K562 (cell line): Measurements from ENCODE around the gene HOXB4. TPM values are rescaled to one million over a fixed set of nuclear protein-coding genes. Genes with fewer than 3 reads are reported as not detected.

Experiments used
- BRCA1 ChIP-seq, 2 experiments: fragments of 450-650 bp in 1 of 2; sonication (generic) in 1 of 2; formaldehyde crosslinking in 1 of 2; IDR thresholded peaks; 2 replicates each; pipeline versions ENCODE4 v1.5.0 to v1.6.1; 2017 to 2020; ENCODE audit warnings: mild to moderate bottlenecking in 1 of 2, missing genetic modification reagents in 1 of 2
- CEBPB ChIP-seq: fragments of 450-650 bp; IDR thresholded peaks from 2 replicates; pipeline ENCODE4 v1.6.1; 2016; ENCODE audit warnings: missing genetic modification characterization, missing compliant biosample characterization
- CGGBP1 ChIP-seq: fragments of 250-450 bp; sonication (Bioruptor Pico); IDR thresholded peaks from 2 replicates; pipeline ENCODE4 v1.9.0; 2021; ENCODE audit warnings: mild to moderate bottlenecking
- ELF1 ChIP-seq: fragments of 200-800 bp; sonication (Bioruptor generic); IDR thresholded peaks from 2 replicates; pipeline ENCODE4 v1.6.1; 2016; ENCODE audit warnings: missing genetic modification characterization, missing compliant biosample characterization
- ETV6 ChIP-seq, 3 experiments: fragments of 150-350 bp in 1 of 3; sonication (generic) in 1 of 3; formaldehyde crosslinking in 1 of 3; IDR thresholded peaks; 2 replicates each; pipeline versions ENCODE4 v1.6.1 to v1.8.0; 2014 to 2022; ENCODE audit warnings: borderline replicate concordance in 2 of 3, low read depth in 2 of 3, antibody characterized with exemption in 1 of 3, low read length in 1 of 3, mild to moderate bottlenecking in 1 of 3, missing genetic modification reagents in 1 of 3
- FOXM1 ChIP-seq, 2 experiments: fragments of 450-650 bp in 1 of 2; sonication (generic) in 1 of 2; formaldehyde crosslinking in 1 of 2; IDR thresholded peaks; 2 replicates each; pipeline versions ENCODE4 v1.6.1 to v1.9.0; 2017 to 2022; ENCODE audit warnings: low read depth in 2 of 2, mild to moderate bottlenecking in 2 of 2, missing genetic modification reagents in 1 of 2, moderate library complexity in 1 of 2
- LEF1 ChIP-seq: fragments of 450-650 bp; IDR thresholded peaks from 2 replicates; pipeline ENCODE4 v1.6.1; 2016; ENCODE audit warnings: mild to moderate bottlenecking
- PBX2 ChIP-seq, 2 experiments: IDR thresholded peaks in 1 of 2; conservative IDR thresholded peaks in 1 of 2; 2 replicates each; pipeline ENCODE4 v1.6.1; 2016; ENCODE audit warnings: low read depth in 2 of 2, mild to moderate bottlenecking in 1 of 2, missing compliant biosample characterization in 1 of 2, missing genetic modification characterization in 1 of 2, moderate library complexity in 1 of 2
- PRPF4 ChIP-seq: fragments of 200-400 bp; formaldehyde crosslinking; IDR thresholded peaks from one replicate; pipeline ENCODE4 v1.6.1; 2017; ENCODE audit warnings: low read length, low read depth, mild to moderate bottlenecking; ENCODE audit not compliant: insufficient read depth, poor library complexity, severe bottlenecking
- RBM25 ChIP-seq: fragments of 200-400 bp; formaldehyde crosslinking; IDR thresholded peaks from 2 replicates; pipeline ENCODE4 v1.6.1; 2018; ENCODE audit warnings: low read length, low read depth, moderate library complexity; ENCODE audit not compliant: severe bottlenecking
- RBM39 ChIP-seq: fragments of 200-400 bp; formaldehyde crosslinking; optimal IDR thresholded peaks from 2 replicates; pipeline ENCODE3; 2018; ENCODE audit warnings: low read depth, low read length
- SRSF3 ChIP-seq: fragments of 200-400 bp; formaldehyde crosslinking; IDR thresholded peaks from 2 replicates; pipeline ENCODE4 v1.6.1; 2016; ENCODE audit warnings: mild to moderate bottlenecking, low read length, moderate library complexity; ENCODE audit not compliant: insufficient read depth
- TEAD1 ChIP-seq, 2 experiments: fragments of 450-650 bp in 1 of 2; sonication (generic) in 1 of 2; formaldehyde crosslinking; IDR thresholded peaks; 2 replicates each; pipeline versions ENCODE4 v1.4.0 to v1.8.0; 2020 to 2022; ENCODE audit warnings: mild to moderate bottlenecking in 2 of 2, missing genetic modification reagents in 1 of 2
- TRIM25 ChIP-seq: fragments of 450-650 bp; IDR thresholded peaks from 2 replicates; pipeline ENCODE4 v1.7.0; 2016; ENCODE audit warnings: borderline replicate concordance
- ZNF121 ChIP-seq: sonication (generic); formaldehyde crosslinking; conservative IDR thresholded peaks from 2 replicates; pipeline ENCODE4 v1.8.0; 2022; ENCODE audit warnings: missing genetic modification reagents
- ZNF165 ChIP-seq: fragments of 250-450 bp; sonication (Bioruptor Pico); IDR thresholded peaks from 2 replicates; pipeline ENCODE4 v1.4.0; 2020; ENCODE audit warnings: borderline replicate concordance
- ZNF75A ChIP-seq: fragments of 450-650 bp; formaldehyde crosslinking; IDR thresholded peaks from 2 replicates; pipeline ENCODE4 v1.4.0; 2020; ENCODE audit warnings: mild to moderate bottlenecking
- polyA plus RNA-seq, 8 experiments: library from polyadenylated mRNA; depleted of rRNA in 4 of 8; stranded (reverse) in 5 of 8; unstranded in 3 of 8; fragments of >200 nt; fragmentation: Nextera tagmentation in 2 of 8; fragmentation: Illumina TruSeq in 1 of 8; extraction: Ambion mirVana in 2 of 8; extraction: Trizol in 1 of 8; gene quantifications; 2 replicates each; pipeline versions ENCODE4 v1.2.1 to v1.2.3, GENCODE V29; 2011 to 2014; ENCODE audit warnings: inconsistent platforms in 1 of 8, missing spikeins in 1 of 8
- total RNA-seq, 7 experiments: library from RNA; depleted of rRNA in 6 of 7; stranded (reverse); fragments of >200 nt in 6 of 7; fragmentation: Illumina TruSeq in 2 of 7; extraction: Trizol in 2 of 7; gene quantifications; 2 replicates each; pipeline versions ENCODE4 v1.2.1 to v1.2.3, GENCODE V29; 2011 to 2021; ENCODE audit warnings: low replicate concordance in 1 of 7
- TF ChIP-seq, protein P1 (sequence below), 2 experiments: IDR thresholded peaks; 2 replicates each; pipeline ENCODE4 v1.6.1; 2012; ENCODE audit warnings: improper control_type of control experiment in 2 of 2, low read depth in 2 of 2, low read length in 2 of 2, borderline replicate concordance in 1 of 2

HOXB4 gene
- total and polyA plus RNA-seq, 9 of the 15 experiments (the other 6 are each of a cell fraction or from before 2014, with no cell fraction given), result 1.6 to 34.9 (median 14.9) TPM

DNA sequence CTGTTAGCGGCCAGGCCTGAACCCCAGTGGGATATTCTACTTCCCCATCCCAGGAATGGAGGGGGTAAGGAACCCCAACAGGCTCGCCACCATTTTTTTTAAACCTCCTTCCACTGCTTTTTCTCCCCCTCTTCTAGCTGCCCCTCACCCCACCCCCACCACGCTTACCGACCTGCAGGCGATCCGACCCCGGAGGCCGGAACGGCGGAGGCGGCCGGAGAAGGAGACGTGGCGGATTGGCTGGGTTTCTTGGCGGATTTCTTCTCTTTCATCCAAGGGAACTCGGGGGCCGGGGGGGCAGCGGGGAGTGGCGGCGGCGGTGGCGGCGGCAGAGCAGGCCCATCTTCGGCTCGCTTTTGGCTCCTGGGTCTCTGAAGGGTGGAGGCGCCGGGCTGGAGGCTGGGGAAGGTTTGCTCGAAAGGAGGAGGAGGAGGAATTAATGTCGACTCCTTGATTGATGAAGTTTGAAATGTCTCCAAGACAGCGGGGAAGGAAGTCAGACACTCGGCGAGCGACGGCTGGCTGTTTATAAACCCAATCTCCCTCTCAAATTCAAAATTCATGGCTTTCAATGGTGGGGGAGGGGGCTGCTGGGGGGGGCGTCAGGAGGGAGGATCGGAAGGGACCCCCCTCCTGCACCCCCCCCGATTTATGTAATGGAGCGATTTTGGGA, 33.7 kb downstream of the HOXB4 start (continued):
- TF ChIP-seq ZNF165 (CRISPR knock-in tag), result no peak
- TF ChIP-seq, protein P1, sequence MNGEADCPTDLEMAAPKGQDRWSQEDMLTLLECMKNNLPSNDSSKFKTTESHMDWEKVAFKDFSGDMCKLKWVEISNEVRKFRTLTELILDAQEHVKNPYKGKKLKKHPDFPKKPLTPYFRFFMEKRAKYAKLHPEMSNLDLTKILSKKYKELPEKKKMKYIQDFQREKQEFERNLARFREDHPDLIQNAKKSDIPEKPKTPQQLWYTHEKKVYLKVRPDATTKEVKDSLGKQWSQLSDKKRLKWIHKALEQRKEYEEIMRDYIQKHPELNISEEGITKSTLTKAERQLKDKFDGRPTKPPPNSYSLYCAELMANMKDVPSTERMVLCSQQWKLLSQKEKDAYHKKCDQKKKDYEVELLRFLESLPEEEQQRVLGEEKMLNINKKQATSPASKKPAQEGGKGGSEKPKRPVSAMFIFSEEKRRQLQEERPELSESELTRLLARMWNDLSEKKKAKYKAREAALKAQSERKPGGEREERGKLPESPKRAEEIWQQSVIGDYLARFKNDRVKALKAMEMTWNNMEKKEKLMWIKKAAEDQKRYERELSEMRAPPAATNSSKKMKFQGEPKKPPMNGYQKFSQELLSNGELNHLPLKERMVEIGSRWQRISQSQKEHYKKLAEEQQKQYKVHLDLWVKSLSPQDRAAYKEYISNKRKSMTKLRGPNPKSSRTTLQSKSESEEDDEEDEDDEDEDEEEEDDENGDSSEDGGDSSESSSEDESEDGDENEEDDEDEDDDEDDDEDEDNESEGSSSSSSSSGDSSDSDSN (IDR thresholded peaks at IDR 0.05; ENCODE audit: borderline replicate concordance in 1 of 2, low read depth in 2 of 2, low read length in 2 of 2), result peak in 1 of 2 experiments; percentile 80; a peak in 3 of 4 replicates
- TF ChIP-seq CGGBP1 (CRISPR knock-in tag), result no peak
- no peak for TF ChIP-seq BRCA1 (IDR thresholded peaks at IDR 0.05)
- no peak for TF ChIP-seq BRCA1 (CRISPR knock-in tag; IDR thresholded peaks at IDR 0.05)
- no peak for TF ChIP-seq TRIM25
- no peak for TF ChIP-seq SRSF3
- TF ChIP-seq CEBPB, result no peak
- no peak for TF ChIP-seq ZNF121 (CRISPR knock-in tag)
- TF ChIP-seq PBX2 (CRISPR knock-in tag; IDR thresholded peaks at IDR 0.05; ENCODE audit: low read depth), result no peak
- peak; percentile 89 for TF ChIP-seq PBX2 (tag; conservative IDR thresholded peaks at IDR 0.05; ENCODE audit: low read depth)
- TF ChIP-seq RBM25, result no peak
- TF ChIP-seq ZNF75A, result no peak
- no peak for TF ChIP-seq ETV6 (IDR thresholded peaks at IDR 0.05; ENCODE audit: borderline replicate concordance in 1 of 2, low read depth in 2 of 2, low read length in 1 of 2)
- TF ChIP-seq ETV6 (CRISPR knock-in tag; IDR thresholded peaks at IDR 0.05; ENCODE audit: borderline replicate concordance), result no peak
- TF ChIP-seq LEF1, result no peak
- TF ChIP-seq RBM39, result no peak
- no peak for TF ChIP-seq TEAD1 (CRISPR knock-in tag; IDR thresholded peaks at IDR 0.05)
- 0 out of 2 replicates have a peak, but pooled peaks have one; percentile 45 for TF ChIP-seq FOXM1 (IDR thresholded peaks at IDR 0.05; ENCODE audit: low read depth)
- no peak for TF ChIP-seq FOXM1 (CRISPR knock-in tag; IDR thresholded peaks at IDR 0.05; ENCODE audit: low read depth)
- TF ChIP-seq ELF1 (tag), result no peak
- TF ChIP-seq PRPF4, result no peak
